AG04450 (cell line): ENCODE measurements around the gene ZNF451. TPM values are rescaled to one million over a fixed set of nuclear protein-coding genes. Genes with fewer than 3 reads are reported as not detected.

Experiments
- CTCF ChIA-PET: fragments of 300-600, 350-600 bp; formaldehyde crosslinking; extraction: SDS; loops from one replicate; lab custom pipeline; 2022; ENCODE audit warnings: antibody characterized with exemption, inconsistent platforms; lab: Charles Lee
- POLR2A ChIA-PET: fragments of 350-600 bp; formaldehyde crosslinking; extraction: SDS; loops from one replicate; lab custom pipeline; 2021; ENCODE audit warnings: antibody characterized with exemption, inconsistent platforms; lab: Yijun Ruan, JAX
- DNase-seq: peaks from one replicate; pipeline ENCODE4 v3.0.0-alpha.2; 2011; ENCODE audit warnings: low read depth, low spot score
- H3K27ac ChIP-seq: one replicate; pipeline ENCODE4 v1.5.1; 2012; ENCODE audit warnings: low read depth, low read length, control low read depth
- H3K27me3 ChIP-seq: one replicate; pipeline ENCODE4 v1.6.0; 2012; ENCODE audit warnings: low read length; ENCODE audit not compliant: control insufficient read depth, insufficient read depth
- H3K4me3 ChIP-seq: 2 replicates; pipeline ENCODE4 v1.5.1; 2011; ENCODE audit warnings: mild to moderate bottlenecking, low read depth, low read length, control low read depth
- H3K9me3 ChIP-seq: 2 replicates; pipeline ENCODE4 v1.5.1; 2012; ENCODE audit warnings: low read length; ENCODE audit not compliant: control insufficient read depth, insufficient read depth
- CTCF ChIP-seq: IDR thresholded peaks from 2 replicates; pipeline ENCODE4 v1.5.1; 2011; ENCODE audit warnings: low read depth, low read length, control low read depth, inconsistent platforms
- polyA plus RNA-seq: library from polyadenylated mRNA; depleted of rRNA; stranded (reverse); fragments of >200 nt; gene quantifications from 2 replicates; pipeline ENCODE4 v1.2.3, GENCODE V29; 2011

Gene ZNF451
- polyA plus RNA-seq, 1 experiment = 31.6 TPM

DNA sequence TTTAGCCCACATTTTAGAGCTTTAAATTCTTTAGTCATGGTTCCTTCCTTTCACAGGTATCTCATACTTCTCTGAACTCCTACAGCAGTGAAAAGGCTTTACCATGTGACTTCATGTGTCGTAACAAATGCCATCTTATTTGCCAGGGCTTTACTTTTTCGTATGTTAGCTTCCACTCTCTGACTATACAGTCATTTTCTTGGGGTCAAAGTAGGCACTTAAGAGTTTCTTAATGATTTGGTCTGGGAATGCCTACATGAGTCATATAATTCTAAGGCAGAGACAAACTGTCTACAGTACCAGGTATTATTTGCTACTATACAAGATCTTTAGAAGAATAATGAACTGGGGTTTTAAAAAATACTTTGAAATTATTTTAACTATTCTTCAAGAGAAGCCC is 117.2 kb downstream of the ZNF451 start:
- no peak for DNase-seq
- CTCF ChIA-PET = interaction anchor here (1.4 to 1.8 kb wide), 3 partner anchors 14 to 109 kb away, joined by 3 to 7 read pairs (median 4); no protein-coding TSS in a partner anchor
- Histone ChIP-seq H3K27ac (no peak overlapping the region), H3K9me3 (no peaks in the 10 kb centered on the region), H3K4me3 (no peak overlapping the region), H3K27me3 (no peaks in the 10 kb centered on the region)
- TF ChIP-seq CTCF = no peak
- POLR2A ChIA-PET = interaction anchor here (1.1 to 1.3 kb wide), 2 partner anchors 14 to 32 kb away, joined by 3 read pairs; no protein-coding TSS in a partner anchor

DNA sequence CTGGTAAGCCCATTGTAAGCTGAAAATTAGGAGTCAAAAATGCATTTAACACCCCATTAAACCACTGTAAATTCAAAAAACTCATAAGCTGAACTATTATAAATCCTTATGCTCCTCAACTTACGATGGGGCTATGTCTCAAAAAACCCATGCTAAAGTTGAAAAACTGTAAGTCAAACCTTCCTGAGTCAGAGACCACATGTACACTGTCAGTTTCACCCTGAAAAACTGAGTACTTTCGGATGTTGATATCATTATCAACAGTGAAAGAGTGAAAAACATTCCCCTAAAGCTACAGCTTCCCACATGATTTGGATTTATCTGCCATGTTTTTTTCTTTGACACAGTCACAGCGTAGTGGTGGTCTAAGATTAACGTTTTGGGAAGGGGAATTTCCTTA is 117.9 kb downstream of the ZNF451 start:
- Histone ChIP-seq H3K9me3 (no peaks in the 10 kb centered on the region), H3K4me3 (no peak overlapping the region), H3K27me3 (no peaks in the 10 kb centered on the region), H3K27ac (peak overlapping the region; percentile 32)
- CTCF ChIA-PET = interaction anchor here (0.5 to 1.4 kb wide), 3 partner anchors 14 to 274 kb away, joined by 3 to 4 read pairs (median 4); no protein-coding TSS in a partner anchor
- DNase-seq = no peak
- TF ChIP-seq CTCF = no peak
- POLR2A ChIA-PET = interaction anchor here (0.6 to 1.3 kb wide), 2 partner anchors 26 to 32 kb away, joined by 3 read pairs; no protein-coding TSS in a partner anchor

DNA sequence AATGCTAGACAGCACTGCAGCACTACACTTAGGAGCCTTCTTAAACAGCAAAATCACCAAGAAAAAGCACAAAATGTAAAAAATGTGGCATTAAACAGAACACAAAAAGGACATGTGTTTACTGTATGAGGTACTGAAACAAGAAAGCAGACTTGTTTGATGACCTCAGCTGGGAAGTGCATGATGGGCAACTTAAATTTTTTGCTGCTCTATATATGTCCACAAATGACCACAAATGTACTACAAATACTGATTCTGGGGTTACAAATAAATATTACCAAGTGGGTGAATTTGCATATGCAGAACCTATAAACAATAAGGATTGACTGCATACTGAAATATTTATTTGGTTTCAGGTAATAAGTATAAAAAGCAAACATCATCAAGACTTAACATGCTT is 119.0 kb downstream of the ZNF451 start:
- H3K9me3 ChIP-seq = no peaks in the 10 kb centered on the region
- H3K4me3 ChIP-seq = no peak overlapping the region
- no peak overlapping the region for H3K27ac ChIP-seq
- ChIA-PET CTCF (no interaction called here), POLR2A (no interaction called here)
- no peaks in the 10 kb centered on the region for H3K27me3 ChIP-seq
- no peak for DNase-seq
- TF ChIP-seq CTCF = no peak

- POLR2A ChIA-PET = no interaction called here
- CTCF ChIA-PET = no interaction called here
- no peak overlapping the region for H3K27ac ChIP-seq
Measured at GRCh38 chr6:57210060-57210459, 120.1 kb downstream of the ZNF451 start.

More at GRCh38 chr6:57210060-57210459, 120.1 kb downstream of the ZNF451 start:
- DNase-seq = no peak
- Histone ChIP-seq H3K27me3 (no peaks in the 10 kb centered on the region), H3K9me3 (no peaks in the 10 kb centered on the region), H3K4me3 (no peak overlapping the region)
- no peak for TF ChIP-seq CTCF
